NCI-H1417 (cell line): Measurements from ENCODE around the gene RPS27.
"Not testable (repeated sequence)": the region's sequence is repeated elsewhere in the genome, so short reads cannot be mapped to it uniquely, and the experiment has no call there.

ENCODE experiments used
- DNase-seq, 3 experiments: peaks; one replicate each; lab custom pipeline; 2025; lab: John Stamatoyannopoulos, UW

RPS27 gene

DNA sequence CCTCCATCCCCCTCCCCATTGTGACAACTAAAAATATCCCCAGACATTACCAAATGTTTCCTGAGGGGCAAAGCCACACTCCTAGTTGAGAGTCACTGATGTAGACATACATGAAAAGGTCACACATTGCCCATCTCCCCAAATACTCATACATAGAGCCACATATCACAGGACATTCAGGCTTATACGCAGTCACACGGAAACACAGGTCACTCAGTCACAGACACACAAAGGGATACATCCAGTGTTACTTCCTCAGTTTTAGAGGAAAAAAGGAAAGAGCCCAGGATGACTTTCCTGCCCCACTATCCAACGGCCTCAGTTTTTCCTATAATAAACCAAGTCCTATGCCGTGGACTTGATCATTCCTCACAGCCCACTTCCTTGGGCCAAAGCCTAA is 29.1 kb upstream of the RPS27 start:
- DNase-seq, result no peak

DNA sequence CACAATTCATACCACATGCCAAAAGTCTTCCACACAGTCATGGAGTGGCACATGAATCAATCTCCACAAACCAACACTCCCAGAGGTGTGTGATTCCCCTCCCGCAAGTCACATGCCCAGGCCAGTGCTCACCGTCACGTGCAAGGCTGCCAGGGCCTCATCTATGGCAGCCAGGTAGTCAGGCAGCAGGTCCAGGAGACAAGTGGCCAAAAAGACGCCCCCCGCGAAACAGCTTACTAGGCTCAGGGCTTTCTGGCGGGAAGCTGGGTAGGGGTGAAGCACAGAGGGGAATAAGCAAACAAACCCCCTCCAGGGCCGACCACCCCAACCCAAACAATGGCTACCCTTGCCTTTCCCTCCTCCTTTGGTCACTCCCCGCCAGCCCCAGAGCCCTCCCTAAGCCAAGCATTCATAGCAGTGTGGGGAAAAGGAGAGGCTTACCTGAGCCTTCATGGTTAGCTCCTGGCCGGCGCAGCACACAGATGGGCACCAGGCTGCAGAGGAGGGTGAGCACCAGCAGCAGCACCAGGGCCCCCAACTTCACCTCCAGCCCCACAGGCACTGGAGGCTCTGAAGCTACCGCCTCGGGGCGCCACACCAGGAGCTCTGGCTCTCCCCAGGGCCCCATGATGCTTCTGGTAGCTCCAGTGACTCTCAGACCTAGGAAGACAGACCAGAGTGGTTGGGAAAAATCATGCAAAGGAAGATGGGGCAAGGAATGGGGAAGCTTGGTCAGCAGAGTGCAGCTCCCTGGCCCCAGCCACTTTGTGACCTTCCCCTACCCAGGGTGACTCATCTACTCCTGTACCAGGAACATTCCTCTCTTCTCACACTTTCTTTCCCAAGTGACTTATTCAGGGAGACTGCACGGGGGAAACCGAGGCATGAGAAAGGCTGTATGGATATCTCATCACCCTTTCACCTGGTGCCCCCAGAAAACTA is 28.2 kb upstream of the RPS27 start:
- no peak for DNase-seq

DNA sequence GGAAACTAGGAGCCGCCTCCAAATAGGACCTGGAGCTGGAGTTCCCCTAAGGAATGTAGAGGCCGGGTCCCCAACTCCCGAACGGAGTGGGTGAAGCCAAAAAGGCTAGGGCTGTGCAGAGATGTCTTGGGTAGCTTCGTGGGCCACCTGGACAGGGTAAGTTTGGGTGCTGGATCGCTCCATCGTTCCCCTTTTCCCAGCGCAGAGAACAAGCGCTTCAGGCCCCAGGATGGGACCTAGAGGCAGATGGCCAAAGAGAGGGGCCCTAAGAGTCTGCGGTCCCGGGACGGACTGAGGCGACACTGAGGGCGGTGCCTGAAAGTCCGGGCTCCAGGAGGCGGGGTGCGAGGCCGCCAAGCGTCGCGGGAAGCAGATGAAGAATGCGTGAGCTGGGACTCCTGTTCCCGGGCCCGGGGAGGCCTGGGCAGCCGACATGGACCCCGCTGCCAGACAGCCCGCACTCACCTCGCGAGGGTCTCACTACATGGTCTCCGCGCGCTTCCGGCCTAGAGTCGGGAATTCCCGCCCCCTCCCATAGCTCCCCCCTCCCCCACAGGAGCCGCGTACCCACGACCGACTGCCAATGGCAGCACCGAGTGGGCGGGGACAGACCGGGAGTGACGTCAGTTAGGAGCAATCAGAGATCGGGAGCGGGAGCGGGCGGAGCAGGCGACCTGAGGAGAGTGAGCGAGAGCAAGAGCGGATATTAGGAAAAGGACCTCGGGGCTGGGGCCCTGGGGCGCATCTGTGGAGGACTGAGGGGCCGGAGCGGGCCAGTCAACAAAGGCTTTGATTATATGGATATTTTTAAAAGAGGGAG is 27.3 kb upstream of the RPS27 start, which contains the start of gene SLC39A1:
Gene SLC39A1 (minus strand): TSS at position 508 of the 820 bp plus-strand sequence. CDS start 822 bp downstream, outside the sequence.
- DNase-seq, result peak; percentile 96 to 100 (median 98)

DNA sequence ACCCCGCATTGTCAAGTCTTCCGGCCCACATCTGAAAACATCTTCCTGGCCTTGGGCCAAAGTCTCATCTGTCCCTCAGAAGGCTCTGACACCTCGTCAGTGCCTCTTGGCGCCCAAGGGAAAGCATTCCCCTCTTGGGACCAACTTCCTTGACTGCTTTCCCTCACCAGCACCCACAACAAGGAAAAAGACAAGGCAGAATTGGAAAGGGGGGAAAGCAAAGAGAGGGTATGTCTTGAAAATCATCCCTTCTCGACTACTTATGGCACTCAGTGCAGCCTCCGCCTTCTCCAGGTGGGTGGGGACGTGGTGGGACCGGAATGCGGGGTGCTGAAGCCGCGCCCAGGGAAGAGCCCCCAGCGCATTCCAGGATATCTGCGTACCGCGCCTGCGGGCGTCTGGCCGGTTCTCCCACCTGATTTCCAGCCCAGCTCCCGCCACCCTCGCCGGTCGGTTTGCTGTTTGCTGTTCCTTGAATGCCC is 26.7 kb upstream of the RPS27 start:
- DNase-seq, result no peak

DNA sequence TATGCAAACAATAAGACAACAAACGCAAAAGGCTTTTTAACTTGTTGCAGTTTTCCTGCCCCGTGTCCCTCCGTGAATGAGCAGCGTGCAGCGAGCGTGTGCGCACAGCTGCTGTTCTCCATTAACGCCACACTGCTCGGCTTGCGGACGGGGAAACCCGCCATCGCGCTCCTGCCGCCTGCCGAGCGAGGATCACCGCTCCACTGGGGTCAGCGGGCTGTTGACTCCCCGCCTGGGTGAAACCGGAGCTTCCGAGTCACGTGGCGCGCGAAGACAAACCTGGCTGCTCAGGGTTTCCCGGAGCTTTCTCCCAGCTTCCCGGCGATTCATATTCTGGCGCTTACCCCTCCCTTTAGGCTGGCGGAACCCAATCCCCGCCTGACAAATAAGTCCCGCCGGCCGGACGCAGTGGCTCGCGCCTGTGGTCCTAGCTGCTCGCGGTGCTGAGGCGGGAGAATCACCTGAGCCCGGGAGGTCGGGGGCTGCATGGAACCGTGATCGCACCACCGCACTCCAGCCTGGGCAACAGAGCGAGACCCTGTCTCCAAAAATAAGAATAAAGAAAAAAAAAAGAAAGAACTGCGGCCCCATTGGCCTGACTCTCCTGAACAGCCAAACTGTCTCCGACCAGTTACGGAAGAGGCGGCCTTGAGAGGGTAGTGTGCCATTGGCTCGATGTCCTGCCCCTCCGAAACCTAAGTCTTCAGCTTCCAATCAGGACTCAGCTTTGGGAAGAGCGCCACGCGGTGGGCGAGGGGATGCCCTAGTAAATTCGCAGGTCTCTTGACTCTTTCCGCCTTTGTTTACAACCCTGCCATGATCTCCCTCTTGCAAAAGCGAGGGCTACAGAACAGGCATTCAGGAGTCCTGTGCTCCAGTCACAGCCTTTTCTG is 23.2 kb upstream of the RPS27 start, which contains the start of gene CREB3L4:
Gene CREB3L4 (plus strand): TSS at position 796 of the 893 bp plus-strand sequence. CDS start 624 bp downstream, outside the sequence.
- peak; percentile 96 to 100 (median 99) for DNase-seq

DNA sequence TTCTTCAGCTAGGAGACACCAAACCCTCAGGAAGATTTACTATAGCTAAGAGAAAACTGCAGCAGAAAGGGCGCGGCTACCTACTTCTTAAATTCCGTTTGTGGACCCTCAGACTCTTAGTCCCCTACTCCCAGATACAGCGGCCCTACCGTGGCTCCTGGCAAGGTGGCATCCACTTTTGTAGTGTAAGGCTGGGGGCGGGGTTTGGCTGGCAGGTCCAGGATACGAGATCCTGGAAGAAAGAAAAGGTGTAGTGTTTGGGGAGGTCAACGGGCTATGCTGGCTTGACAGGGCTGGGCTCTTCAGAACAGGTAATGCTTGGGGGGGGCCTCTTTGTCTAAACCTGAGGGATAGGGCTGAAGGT is 22.6 kb upstream of the RPS27 start:
- DNase-seq, result peak in 1 of 3 experiments; percentile 89

GRCh38 chr1:153968408-153968807 is 22.2 kb upstream of the RPS27 start:
- DNase-seq, result peak in 2 of 3 experiments; percentile 44 to 60

DNA sequence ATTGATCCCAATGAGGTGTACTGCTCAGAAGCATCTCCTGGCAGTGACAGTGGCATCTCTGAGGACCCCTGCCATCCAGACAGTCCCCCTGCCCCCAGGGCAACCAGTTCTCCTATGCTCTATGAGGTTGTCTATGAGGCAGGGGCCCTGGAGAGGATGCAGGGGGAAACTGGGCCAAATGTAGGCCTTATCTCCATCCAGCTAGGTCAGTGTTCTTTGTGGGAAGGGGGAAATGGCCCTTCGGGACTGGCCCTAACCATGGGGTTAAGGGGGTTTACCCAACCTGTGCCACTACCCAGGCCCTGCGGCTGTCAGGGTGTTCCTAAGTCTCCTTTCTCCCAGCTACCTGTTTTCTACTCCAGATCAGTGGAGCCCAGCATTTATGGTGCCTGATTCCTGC is 21.6 kb upstream of the RPS27 start:
- no peak for DNase-seq

DNA sequence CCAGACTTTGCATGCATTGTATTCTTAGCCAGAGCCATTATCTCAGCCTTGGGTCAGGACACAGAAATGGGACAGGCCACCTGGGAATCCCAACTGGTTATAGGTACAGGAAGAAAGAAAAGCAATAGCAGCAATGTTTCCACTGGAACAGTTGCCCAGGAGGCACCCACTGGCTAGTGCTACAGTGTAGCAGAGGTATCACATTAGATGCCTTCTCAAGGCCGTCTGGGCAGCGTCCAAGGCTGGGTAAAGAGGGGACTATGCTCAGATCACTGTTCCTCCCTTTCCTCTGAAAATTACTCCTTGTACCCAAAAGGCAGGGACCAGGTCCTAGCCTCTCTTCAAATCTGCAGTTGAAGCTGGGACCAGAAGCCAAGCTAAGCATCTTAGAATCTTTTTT is 20.2 kb upstream of the RPS27 start:
- DNase-seq, result no peak

DNA sequence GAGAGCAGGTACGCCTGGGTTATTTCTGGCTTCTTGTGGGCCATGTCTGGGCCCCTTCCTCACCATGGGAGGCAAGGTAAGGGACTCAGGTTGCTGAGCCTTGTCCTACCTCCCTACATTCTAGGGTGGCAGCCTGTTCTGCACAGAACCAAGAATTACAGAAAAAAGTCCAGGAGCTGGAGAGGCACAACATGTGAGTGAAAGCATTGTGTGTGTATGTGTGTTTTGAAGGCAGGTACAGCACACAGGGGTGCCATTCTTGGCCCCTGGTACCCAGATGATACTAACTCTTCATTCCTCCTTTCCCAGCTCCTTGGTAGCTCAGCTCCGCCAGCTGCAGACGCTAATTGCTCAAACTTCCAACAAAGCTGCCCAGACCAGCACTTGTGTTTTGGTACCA is 17.5 kb upstream of the RPS27 start:
- no peak for DNase-seq

GRCh38 chr1:153973525-153973924 is 17.0 kb upstream of the RPS27 start:
- DNase-seq, result no peak

- peak in 1 of 3 experiments; percentile 54 for DNase-seq
Measured at GRCh38 chr1:153976819-153977249, 13.7 kb upstream of the RPS27 start.

- peak; percentile 91 to 97 (median 92) for DNase-seq
Measured at GRCh38 chr1:153977250-153978240, 13.0 kb upstream of the RPS27 start, which contains the start of gene JTB. TSS of gene JTB (minus strand) at chr1:153977674. CDS start at chr1:153977252, 422 bp downstream.

DNA sequence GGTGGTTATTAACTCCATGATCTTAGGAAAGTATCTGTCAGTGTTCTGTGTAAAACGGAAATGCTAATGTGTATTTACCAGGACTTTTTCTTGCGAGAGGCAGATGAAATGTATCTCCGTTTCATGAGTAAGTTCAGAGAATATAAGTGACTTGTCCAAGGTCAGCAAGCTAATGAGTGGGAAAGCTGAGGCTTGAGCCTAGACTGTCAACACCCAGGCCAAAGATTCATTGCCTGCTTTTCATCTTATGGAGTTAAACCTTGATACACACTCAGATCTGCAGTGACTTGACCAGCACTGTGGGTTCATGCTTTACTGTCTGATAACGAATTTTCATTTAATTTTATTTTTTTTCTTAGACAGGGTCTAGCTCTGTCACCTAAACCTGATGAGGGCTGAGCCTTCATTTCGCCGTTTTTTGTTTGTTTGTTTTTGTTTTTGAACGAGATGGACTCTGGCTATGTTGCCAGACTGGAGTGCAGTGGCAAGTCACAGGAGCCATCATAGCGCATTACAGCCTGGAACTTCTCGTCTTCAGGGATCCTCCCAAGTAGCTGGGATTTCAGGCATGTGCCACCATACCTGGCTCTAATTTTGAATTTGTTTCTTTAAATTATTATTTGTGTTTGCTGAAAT is 12.2 kb upstream of the RPS27 start:
- DNase-seq, result no peak

DNA sequence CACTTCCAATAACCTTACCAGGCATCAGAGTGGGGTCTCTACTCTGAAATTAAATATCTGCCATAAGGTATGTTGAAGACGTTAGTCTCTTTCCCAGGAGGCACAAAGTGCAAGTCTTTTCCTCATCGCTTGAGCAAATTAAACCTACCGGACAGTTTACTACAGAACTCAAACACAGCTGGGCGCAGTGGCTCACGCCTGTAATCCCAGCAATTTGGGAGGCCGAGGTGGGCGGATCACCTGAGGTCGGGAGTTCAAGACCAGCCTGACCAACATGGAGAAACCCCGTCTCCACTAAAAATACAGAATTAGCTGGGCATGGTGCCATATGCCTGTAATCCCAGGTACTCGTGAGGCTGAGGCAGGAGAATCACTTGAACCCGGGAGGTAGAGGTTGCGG is 11.5 kb upstream of the RPS27 start:
- DNase-seq, result not testable (repeated sequence)

DNA sequence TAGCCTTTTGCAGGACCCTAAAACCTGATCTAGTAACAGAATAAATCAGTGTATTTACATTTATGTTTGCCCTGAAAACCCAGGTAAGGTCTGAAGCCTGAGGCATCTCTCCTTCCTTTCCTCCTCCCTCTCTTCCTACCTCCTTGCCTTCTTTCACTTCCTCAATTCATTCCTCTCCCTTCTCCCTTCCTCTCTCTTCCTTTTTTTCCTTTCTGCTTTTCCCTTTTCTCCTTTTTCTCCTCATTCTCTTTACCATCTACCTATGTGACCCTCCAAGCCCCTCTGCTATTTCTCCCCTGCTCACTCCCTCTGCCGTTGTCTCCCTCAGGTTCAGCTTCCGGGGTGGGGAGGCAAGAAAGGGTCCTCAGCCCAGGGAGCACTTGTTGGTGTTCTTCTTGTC is 8.8 kb upstream of the RPS27 start:
- not testable (repeated sequence) for DNase-seq

DNA sequence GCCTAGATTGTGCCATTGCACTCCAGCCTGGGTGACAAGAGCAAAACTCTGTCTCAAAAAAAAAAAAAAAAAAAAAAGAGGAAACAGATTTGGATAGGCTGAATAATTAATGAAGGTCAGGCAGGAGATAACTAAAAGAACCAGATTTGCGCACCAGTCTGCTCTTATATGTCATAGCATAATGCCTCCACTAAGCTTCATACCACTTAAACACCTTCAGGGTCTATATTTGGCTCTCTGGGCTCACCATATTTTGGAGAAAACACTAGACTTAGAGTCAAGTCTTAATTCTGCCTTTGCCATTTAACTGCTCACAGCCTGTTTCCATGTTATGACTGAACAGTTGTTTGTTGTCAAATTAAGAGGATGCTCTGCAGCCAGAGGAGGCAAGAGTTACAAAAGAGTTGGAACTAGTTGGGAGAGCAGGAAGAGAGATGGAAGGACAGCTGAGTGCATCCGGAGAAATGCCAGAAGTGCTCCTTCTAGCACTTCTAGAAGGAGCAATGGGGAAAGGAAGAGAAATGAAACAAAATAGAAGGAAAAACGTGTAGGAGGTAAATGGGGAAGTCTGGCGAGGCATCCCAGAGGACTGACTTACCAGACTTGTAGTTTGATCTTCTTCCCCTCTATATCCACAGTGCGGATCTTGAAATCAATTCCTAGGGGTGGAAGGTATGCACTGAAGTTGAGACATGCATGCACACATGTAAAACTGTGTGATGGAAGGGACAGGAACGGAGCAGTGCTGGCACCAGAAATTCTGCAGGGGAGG is 6.3 kb upstream of the RPS27 start:
- DNase-seq, result no peak

DNA sequence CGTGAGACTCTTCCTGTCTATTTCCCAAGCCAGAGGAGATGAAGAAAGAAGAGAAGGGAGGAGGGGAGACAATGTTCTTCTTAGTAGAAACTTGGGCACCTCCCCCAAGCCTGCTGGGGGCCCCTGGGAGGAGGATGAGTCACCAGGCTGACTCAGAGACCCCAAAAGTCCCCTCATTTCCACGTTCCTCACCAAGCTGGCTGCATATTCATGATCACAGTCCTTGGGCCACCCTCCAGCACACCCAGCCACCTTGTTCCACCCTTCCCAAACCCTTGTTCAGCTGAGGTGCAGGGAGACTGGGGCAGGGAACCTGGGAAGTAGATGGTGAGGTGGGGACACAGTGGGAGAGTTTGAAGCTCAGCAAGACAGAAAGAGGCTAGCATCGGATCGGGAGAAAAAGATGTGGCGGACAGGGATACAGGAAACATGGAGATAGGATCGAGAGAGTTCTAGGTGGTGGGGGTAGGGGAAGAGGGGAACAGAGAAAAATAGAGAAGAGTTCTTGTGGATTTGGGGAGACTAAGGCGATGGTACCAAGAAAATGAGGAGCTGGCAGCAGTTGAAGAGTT is 5.1 kb upstream of the RPS27 start:
- no peak for DNase-seq
